DMS79 treated with DMSO at 0.1 percent for 48 hours (cell line): Measurements from ENCODE around the gene SDHAF4.
"Not testable (repeated sequence)": the region's sequence is repeated elsewhere in the genome, so short reads cannot be mapped to it uniquely, and the experiment has no call there.

Experiments
- DNase-seq: peaks from one replicate; lab custom pipeline; 2025; lab: John Stamatoyannopoulos, UW

SDHAF4 gene

GRCh38 chr6:70592391-70593117 is 25.8 kb downstream of the SDHAF4 start:
- no peak for DNase-seq

DNA sequence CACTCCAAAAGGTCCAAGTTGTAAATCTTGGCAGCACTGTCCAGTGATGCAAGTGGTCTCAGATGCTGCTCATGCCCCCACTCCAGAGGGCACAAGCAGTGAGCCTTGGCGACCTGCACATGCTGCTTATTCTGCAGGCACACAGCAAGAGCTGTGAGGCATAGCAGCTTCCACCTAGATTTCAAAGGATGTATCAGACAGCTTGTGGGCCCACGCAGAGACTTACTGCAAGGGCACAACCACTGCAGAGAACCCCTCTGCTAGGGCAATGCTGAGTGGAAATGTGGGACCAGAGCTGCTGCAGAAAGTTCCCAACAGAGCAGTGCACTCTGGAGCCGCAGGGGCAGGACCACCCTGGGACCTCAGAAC is 26.4 kb downstream of the SDHAF4 start:
- no peak for DNase-seq

DNA sequence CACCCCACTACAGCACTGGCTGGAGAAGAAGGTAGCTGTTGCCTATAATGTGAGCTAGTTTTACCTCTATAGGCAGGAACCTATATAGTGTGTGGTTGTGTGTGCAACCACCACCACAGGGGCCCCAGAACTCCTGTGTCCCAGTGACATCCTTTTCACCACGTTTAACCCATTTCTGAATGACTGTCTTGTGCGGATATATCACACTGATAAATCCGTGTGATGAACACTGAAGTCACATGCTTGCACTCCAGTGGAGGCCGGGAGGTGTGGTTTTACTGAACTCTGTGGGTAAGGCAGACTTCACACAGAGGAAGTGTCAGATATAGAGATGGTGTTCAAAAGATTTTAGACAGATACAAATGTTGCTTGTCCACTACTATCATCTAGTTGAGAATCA is 32.5 kb downstream of the SDHAF4 start:
- DNase-seq: no peak

DNA sequence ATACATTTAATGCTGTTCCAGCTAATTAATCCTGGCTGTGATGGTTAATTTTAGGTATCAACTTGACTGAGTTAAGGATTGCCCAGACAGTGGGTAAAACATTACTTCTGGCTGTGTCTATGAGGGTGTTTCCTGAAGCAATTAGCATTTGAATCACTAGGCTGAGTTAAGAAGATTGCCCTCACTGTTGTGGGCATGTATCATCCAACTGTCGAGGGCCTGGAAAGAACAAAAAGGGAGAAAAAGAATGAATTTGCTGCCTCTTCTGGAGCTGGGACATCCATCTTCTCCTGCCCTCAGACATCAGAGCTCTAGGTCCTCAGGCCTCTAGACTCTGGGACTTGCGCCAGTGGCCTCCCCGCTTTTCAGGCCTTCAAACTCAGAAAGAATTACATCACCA is 34.3 kb downstream of the SDHAF4 start:
- no peak for DNase-seq

DNA sequence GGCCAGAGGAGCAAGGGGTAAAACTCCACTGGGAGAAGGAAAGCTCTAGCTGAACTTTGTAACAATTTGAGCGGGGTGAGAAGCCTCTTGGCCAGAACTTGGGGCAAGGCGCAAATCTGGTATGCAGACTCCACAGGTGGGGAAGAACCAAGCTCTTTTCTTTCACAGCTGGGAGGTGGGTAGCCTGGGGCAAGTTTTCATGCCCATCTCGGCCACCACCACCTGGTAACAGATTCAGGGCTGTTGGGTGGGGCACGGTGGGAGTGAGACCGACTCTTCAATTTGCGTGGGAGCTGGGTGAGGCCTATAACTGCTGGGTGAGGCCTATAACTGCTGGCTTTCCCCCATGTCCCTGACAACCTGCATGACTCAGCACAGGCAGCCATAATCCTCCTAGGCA is 37.5 kb downstream of the SDHAF4 start:
- DNase-seq: no peak

- DNase-seq: not testable (repeated sequence)
Observed at GRCh38 chr6:70607371-70607770, 40.6 kb downstream of the SDHAF4 start.

DNA sequence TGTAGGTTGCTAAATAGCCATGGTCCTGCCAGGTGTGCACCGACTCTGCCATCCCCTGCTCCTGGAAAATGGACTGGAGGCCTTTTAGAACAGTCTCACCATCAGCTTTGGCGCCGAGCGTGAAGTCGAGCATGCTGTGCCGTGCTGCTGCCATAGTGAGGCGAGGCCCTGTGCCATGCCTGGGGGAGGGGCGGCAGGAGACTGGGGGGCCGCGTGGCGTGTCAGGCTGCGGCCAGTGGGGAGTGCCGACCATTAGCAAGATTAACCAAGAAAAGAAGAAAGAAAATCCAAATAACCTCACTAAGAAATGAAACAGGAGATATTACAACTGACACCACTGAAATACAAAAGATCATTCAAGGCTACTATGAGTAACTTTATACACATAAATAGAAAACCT is 42.5 kb downstream of the SDHAF4 start:
- DNase-seq: not testable (repeated sequence)

- no peak for DNase-seq
Observed at GRCh38 chr6:70616728-70617260, 50.1 kb downstream of the SDHAF4 start.

- DNase-seq: no peak
Observed at GRCh38 chr6:70620746-70621145, 54.0 kb downstream of the SDHAF4 start.

GRCh38 chr6:70622461-70622860 is 55.7 kb downstream of the SDHAF4 start:
- no peak for DNase-seq

GRCh38 chr6:70625436-70625835 is 58.7 kb downstream of the SDHAF4 start:
- DNase-seq: no peak

DNA sequence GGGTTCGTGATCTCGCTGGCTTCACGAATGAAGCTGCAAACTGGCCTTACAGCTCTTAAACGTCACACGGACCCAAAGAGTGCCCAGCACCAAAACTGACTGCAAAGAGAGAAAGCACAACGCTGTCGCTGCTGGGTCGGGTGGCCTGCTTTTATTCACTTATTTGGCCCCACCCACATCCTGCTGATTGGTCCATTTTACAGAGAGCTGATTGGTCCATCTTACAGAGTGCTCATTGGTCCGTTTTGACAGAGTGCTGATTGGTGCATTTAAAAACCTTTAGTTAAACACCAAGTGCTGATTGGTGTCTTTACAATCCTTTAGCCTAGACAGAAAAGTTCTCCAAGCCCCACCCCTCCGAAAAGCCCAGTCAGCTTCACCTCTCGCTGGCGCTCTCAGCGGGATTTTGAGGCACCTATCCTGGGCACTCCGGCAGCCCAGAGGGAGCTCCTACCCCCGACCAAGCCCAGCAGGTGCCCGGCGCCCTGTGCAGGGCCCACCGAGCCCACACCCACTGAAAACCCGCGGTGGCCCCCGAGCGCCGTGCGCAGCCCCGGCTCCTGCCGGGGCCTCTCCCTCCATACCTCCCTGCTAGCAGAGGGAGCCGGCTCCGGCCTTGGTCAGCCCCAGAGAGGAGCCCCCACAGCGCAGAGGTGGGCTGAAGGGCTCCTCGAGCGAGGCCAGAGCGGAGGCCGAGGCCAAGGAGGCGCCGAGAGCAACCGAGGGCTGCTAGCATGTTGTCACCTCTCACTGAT is 60.9 kb downstream of the SDHAF4 start:
- DNase-seq: no peak

GRCh38 chr6:70629929-70630328 is 63.2 kb downstream of the SDHAF4 start:
- no peak for DNase-seq

DNA sequence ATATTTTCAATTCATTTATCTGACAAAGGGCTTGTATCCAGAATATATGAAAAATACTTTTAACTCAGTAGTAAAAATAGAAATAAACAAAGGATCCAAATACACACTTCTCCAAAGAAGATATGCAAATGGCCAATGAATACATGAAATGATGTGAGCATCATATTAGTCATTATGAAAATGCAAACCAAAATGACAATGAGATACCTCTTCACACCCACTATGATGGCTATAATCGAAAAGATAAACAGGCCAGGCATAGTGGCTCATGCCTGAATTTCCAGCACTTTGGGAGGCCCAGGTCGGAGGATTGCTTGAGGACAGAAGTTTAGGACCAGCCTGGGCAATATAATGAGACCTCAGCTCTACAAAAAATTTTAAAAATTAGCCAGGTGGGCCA is 67.1 kb downstream of the SDHAF4 start:
- DNase-seq: no peak

DNA sequence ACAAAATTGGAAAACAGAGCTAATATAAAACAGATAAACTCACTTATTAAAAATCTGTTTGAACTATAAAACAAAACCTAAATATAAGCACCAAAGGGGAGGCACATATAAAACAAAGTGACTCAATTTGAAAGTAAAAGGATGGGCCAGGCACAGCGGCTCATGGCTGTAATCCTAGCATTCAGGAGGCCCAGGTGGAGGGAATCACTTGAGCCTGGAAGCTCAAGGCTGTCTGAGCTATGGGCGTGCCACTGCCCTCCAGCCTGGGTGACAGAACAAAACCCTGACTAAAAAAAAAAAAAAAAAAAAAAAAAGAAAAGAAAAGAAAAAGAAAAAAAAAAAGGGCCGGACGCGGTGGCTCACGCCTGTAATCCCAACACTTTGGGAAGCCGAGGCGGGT is 69.9 kb downstream of the SDHAF4 start:
- DNase-seq: no peak

GRCh38 chr6:70638468-70638867 is 71.7 kb downstream of the SDHAF4 start:
- DNase-seq: no peak
